ENCODE results near the gene TBC1D1.

Gene TBC1D1

GRCh38 chr4:38182334-38182998 lies 291.6 kb downstream of the TBC1D1 start:
- Histone ChIP-seq H3K4me3 (ENCODE audit: insufficient read length, low read depth) (no peak overlapping the region), H3K9me3 (ENCODE audit: insufficient read depth, low read length) (peaks cover 36% of the 10 kb centered on the region), H3K4me1 (ENCODE audit: insufficient read depth, insufficient read length) (no peaks in the 10 kb centered on the region), H3K9ac (ENCODE audit: insufficient read length, low read depth) (no peak overlapping the region), H3K36me3 (ENCODE audit: insufficient read depth, insufficient read length, low read length) (no peaks in the 10 kb centered on the region), H3K27me3 (ENCODE audit: insufficient read depth, insufficient read length) (no peaks in the 10 kb centered on the region)
- DNase-seq (ENCODE audit: low read depth, low spot score), result no peak
- TF ChIP-seq YY1 (IDR thresholded peaks at IDR 0.05; ENCODE audit: insufficient read depth, insufficient read length), result no peak
- TF ChIP-seq SUZ12 (IDR thresholded peaks at IDR 0.05; ENCODE audit: extremely low read depth, insufficient read depth, insufficient read length), result no peak
- TF ChIP-seq ZNF274 (IDR thresholded peaks at IDR 0.05; ENCODE audit: low read depth, low read length), result no peak

- Histone ChIP-seq H3K4me3 (ENCODE audit: insufficient read length, low read depth) (no peak overlapping the region), H3K36me3 (ENCODE audit: insufficient read depth, insufficient read length, low read length) (no peaks in the 10 kb centered on the region), H3K9ac (ENCODE audit: insufficient read length, low read depth) (no peak overlapping the region), H3K27me3 (ENCODE audit: insufficient read depth, insufficient read length) (no peaks in the 10 kb centered on the region), H3K4me1 (ENCODE audit: insufficient read depth, insufficient read length) (no peaks in the 10 kb centered on the region), H3K9me3 (ENCODE audit: insufficient read depth, low read length) (peaks cover 22% of the 10 kb centered on the region)
- no peak for TF ChIP-seq YY1 (IDR thresholded peaks at IDR 0.05; ENCODE audit: insufficient read depth, insufficient read length)
- no peak for TF ChIP-seq ZNF274 (IDR thresholded peaks at IDR 0.05; ENCODE audit: low read depth, low read length)
- no peak for TF ChIP-seq SUZ12 (IDR thresholded peaks at IDR 0.05; ENCODE audit: extremely low read depth, insufficient read depth, insufficient read length)
- DNase-seq (ENCODE audit: low read depth, low spot score), result no peak
Measured at GRCh38 chr4:38184404-38184803, 293.5 kb downstream of the TBC1D1 start.

GRCh38 chr4:38185406-38186144 lies 294.7 kb downstream of the TBC1D1 start:
- TF ChIP-seq YY1 (IDR thresholded peaks at IDR 0.05; ENCODE audit: insufficient read depth, insufficient read length) (no peak), SUZ12 (IDR thresholded peaks at IDR 0.05; ENCODE audit: extremely low read depth, insufficient read depth, insufficient read length) (no peak), ZNF274 (IDR thresholded peaks at IDR 0.05; ENCODE audit: low read depth, low read length) (no peak)
- Histone ChIP-seq H3K9me3 (ENCODE audit: insufficient read depth, low read length) (peaks cover 20% of the 10 kb centered on the region; the same call in 1 of the 2 replicates), H3K4me1 (ENCODE audit: insufficient read depth, insufficient read length) (no peaks in the 10 kb centered on the region)

GRCh38 chr4:38188136-38188535 lies 297.3 kb downstream of the TBC1D1 start:
- no peaks in the 10 kb centered on the region for H3K4me1 ChIP-seq (ENCODE audit: insufficient read depth, insufficient read length)
- TF ChIP-seq YY1 (IDR thresholded peaks at IDR 0.05; ENCODE audit: insufficient read depth, insufficient read length), result no peak
- no peak for TF ChIP-seq SUZ12 (IDR thresholded peaks at IDR 0.05; ENCODE audit: extremely low read depth, insufficient read depth, insufficient read length)
- no peak for TF ChIP-seq ZNF274 (IDR thresholded peaks at IDR 0.05; ENCODE audit: low read depth, low read length)

More at GRCh38 chr4:38185406-38186144, 294.7 kb downstream of the TBC1D1 start:
- DNase-seq (ENCODE audit: low read depth, low spot score), result no peak
- H3K27me3 ChIP-seq (ENCODE audit: insufficient read depth, insufficient read length), result no peaks in the 10 kb centered on the region
- no peaks in the 10 kb centered on the region for H3K36me3 ChIP-seq (ENCODE audit: insufficient read depth, insufficient read length, low read length)
- no peak overlapping the region for H3K4me3 ChIP-seq (ENCODE audit: insufficient read length, low read depth)
- no peak overlapping the region for H3K9ac ChIP-seq (ENCODE audit: insufficient read length, low read depth)

GRCh38 chr4:38188631-38189101 lies 297.8 kb downstream of the TBC1D1 start:
- Histone ChIP-seq H3K4me1 (ENCODE audit: insufficient read depth, insufficient read length) (no peaks in the 10 kb centered on the region), H3K27me3 (ENCODE audit: insufficient read depth, insufficient read length) (no peaks in the 10 kb centered on the region), H3K9me3 (ENCODE audit: insufficient read depth, low read length) (no peaks in the 10 kb centered on the region), H3K4me3 (ENCODE audit: insufficient read length, low read depth) (no peak overlapping the region), H3K36me3 (ENCODE audit: insufficient read depth, insufficient read length, low read length) (no peaks in the 10 kb centered on the region), H3K9ac (ENCODE audit: insufficient read length, low read depth) (no peak overlapping the region)
- DNase-seq (ENCODE audit: low read depth, low spot score), result no peak
- no peak for TF ChIP-seq SUZ12 (IDR thresholded peaks at IDR 0.05; ENCODE audit: extremely low read depth, insufficient read depth, insufficient read length)
- TF ChIP-seq YY1 (IDR thresholded peaks at IDR 0.05; ENCODE audit: insufficient read depth, insufficient read length), result no peak
- no peak for TF ChIP-seq ZNF274 (IDR thresholded peaks at IDR 0.05; ENCODE audit: low read depth, low read length)

More at GRCh38 chr4:38188136-38188535, 297.3 kb downstream of the TBC1D1 start:
- Histone ChIP-seq H3K36me3 (ENCODE audit: insufficient read depth, insufficient read length, low read length) (no peaks in the 10 kb centered on the region), H3K27me3 (ENCODE audit: insufficient read depth, insufficient read length) (no peaks in the 10 kb centered on the region), H3K9ac (ENCODE audit: insufficient read length, low read depth) (no peak overlapping the region), H3K4me3 (ENCODE audit: insufficient read length, low read depth) (no peak overlapping the region), H3K9me3 (ENCODE audit: insufficient read depth, low read length) (no peaks in the 10 kb centered on the region)
- DNase-seq (ENCODE audit: low read depth, low spot score), result no peak
